Smooth muscle cell (in vitro differentiated cells): ENCODE data around the gene POLA1. TPM values are rescaled to one million over a fixed set of nuclear protein-coding genes. Genes with fewer than 3 reads are reported as not detected.

ENCODE experiments used
- DNase-seq: peaks from one replicate; lab custom pipeline; 2025; ENCODE audit not compliant: unreplicated experiment; lab: John Stamatoyannopoulos, UW
- H2AFZ ChIP-seq: fragments of 200-600 bp; sonication (generic); 2 replicates; pipeline ENCODE4 v1.6.0; 2016; ENCODE audit warnings: antibody characterized with exemption, low read depth, mild to moderate bottlenecking
- H3F3A ChIP-seq: fragments of 200-600 bp; sonication (generic); 2 replicates; pipeline ENCODE4 v1.6.0; 2017; ENCODE audit warnings: antibody characterized with exemption, low read depth
- H3K27ac ChIP-seq: fragments of 200-600 bp; sonication (generic); 2 replicates; pipeline ENCODE4 v1.5.1; 2016; ENCODE audit warnings: low read depth, mild to moderate bottlenecking
- H3K27me3 ChIP-seq: fragments of 200-600 bp; sonication (generic); 2 replicates; pipeline ENCODE4 v1.6.1; 2016; ENCODE audit warnings: low read depth, mild to moderate bottlenecking
- H3K36me3 ChIP-seq: fragments of 200-600 bp; sonication (generic); 2 replicates; pipeline ENCODE4 v1.5.1; 2016; ENCODE audit warnings: low read depth
- H3K4me1 ChIP-seq: fragments of 200-600 bp; sonication (generic); 2 replicates; pipeline ENCODE4 v1.5.1; 2016; ENCODE audit warnings: low read depth
- H3K4me2 ChIP-seq: fragments of 200-600 bp; sonication (generic); 2 replicates; pipeline ENCODE4 v1.6.0; 2016; ENCODE audit warnings: mild to moderate bottlenecking
- H3K4me3 ChIP-seq: fragments of 200-600 bp; sonication (generic); 2 replicates; pipeline ENCODE4 v1.5.1; 2016; ENCODE audit warnings: mild to moderate bottlenecking
- H3K79me2 ChIP-seq: fragments of 200-600 bp; sonication (generic); 2 replicates; pipeline ENCODE4 v1.6.0; 2016; ENCODE audit warnings: low read depth, mild to moderate bottlenecking
- H3K9ac ChIP-seq: fragments of 200-600 bp; sonication (generic); 2 replicates; pipeline ENCODE4 v1.6.0; 2016; ENCODE audit warnings: low read depth
- H3K9me3 ChIP-seq: fragments of 200-600 bp; sonication (generic); replicated peaks from 2 replicates; pipeline ENCODE4 v1.5.1; 2016; ENCODE audit warnings: low read depth
- H4K20me1 ChIP-seq: fragments of 200-600 bp; sonication (generic); 2 replicates; pipeline ENCODE4 v1.6.0; 2016; ENCODE audit warnings: low read depth
- WGBS: methylation state at CpG from one replicate; pipeline ENCODE4 v1.1.7; 2016; ENCODE audit warnings: low lambda C conversion rate; 5-methylcytosine and 5-hydroxymethylcytosine counted together
- polyA plus RNA-seq: library from polyadenylated mRNA; unstranded; fragments of >200 nt; fragmentation: Nextera tagmentation; extraction: Ambion mirVana; gene quantifications from 2 replicates; pipeline ENCODE4 v1.2.1, GENCODE V29; 2016
- total RNA-seq: library from RNA; depleted of rRNA; stranded (reverse); fragments of >200 nt; gene quantifications from 2 replicates; pipeline ENCODE4 v1.2.3, GENCODE V29; 2014
- TF ChIP-seq, protein P1 (sequence below): fragments of 200-600 bp; sonication (generic); IDR thresholded peaks from 2 replicates; pipeline ENCODE4 v1.5.1; 2017; ENCODE audit warnings: borderline replicate concordance, mild to moderate bottlenecking, antibody characterized with exemption; ENCODE audit not compliant: insufficient read depth, poor library complexity, severe bottlenecking

The POLA1 gene
- total and polyA plus RNA-seq, 2 experiments from 2014 or later: 5.4 to 11.7 TPM

DNA sequence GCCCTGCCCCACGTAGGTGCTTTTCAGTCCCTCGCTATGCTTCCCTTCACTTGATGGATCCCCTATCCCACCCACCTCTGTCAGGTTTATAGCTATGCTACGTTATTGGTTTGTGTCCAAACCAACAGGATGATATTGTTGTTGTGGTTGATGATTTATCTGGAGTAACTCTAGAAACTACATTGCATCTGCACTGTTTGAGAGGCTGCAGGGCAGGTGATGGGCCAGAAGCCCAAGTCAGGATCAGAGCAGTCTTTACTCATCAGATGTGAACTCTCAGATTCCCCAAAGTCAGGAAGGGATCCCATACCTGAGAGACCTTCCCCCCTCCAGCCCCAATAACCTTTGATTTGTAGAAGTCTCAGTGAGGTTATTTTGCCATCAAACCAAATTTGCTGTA, 287.3 kb downstream of the POLA1 start:
- 97% methylated on average over 3 of the region's 3 CpGs for WGBS
- Histone ChIP-seq H4K20me1 (no peaks in the 10 kb centered on the region), H2AFZ (no peak overlapping the region), H3K9ac (no peak overlapping the region), H3K27me3 (no peaks in the 10 kb centered on the region), H3K4me1 (no peaks in the 10 kb centered on the region), H3K27ac (no peak overlapping the region), H3K79me2 (no peaks in the 10 kb centered on the region), H3K9me3 (no peaks in the 10 kb centered on the region), H3K4me2 (no peak overlapping the region), H3K4me3 (no peak overlapping the region), H3F3A (no peaks in the 10 kb centered on the region), H3K36me3 (no peaks in the 10 kb centered on the region)
- DNase-seq: no peak
- TF ChIP-seq, protein P1, sequence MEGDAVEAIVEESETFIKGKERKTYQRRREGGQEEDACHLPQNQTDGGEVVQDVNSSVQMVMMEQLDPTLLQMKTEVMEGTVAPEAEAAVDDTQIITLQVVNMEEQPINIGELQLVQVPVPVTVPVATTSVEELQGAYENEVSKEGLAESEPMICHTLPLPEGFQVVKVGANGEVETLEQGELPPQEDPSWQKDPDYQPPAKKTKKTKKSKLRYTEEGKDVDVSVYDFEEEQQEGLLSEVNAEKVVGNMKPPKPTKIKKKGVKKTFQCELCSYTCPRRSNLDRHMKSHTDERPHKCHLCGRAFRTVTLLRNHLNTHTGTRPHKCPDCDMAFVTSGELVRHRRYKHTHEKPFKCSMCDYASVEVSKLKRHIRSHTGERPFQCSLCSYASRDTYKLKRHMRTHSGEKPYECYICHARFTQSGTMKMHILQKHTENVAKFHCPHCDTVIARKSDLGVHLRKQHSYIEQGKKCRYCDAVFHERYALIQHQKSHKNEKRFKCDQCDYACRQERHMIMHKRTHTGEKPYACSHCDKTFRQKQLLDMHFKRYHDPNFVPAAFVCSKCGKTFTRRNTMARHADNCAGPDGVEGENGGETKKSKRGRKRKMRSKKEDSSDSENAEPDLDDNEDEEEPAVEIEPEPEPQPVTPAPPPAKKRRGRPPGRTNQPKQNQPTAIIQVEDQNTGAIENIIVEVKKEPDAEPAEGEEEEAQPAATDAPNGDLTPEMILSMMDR: no peak

DNA sequence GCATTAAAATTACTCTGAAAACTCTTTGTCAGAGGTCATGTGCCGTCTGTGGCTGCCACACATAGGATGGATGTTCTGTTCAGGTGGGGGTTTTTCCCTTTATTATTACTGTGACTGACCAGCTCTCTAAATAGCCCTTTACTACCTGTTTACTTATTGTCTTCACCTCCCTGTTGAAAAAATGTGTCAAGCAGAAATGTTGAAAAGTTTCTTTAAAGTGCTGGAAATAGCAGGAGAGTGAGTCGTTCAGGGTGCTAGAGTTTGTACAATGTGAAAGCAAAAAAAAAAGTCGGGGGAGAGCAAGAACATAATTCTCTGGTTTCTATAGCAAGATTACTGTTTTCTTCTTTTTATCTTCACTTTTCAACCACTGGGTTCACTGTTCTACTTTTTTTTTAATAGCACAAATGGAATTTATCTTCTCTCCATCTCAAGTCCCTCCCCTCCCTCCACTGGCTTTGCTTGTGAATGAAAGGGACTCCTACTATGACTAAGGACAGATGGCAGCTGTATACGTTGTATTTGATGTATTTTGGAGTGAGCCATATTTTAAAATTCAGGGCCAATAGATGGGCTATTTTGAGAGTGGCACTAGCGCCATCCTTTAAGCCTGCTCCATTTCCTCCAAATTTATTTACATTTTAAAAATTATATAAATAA, 288.7 kb downstream of the POLA1 start:
- Histone ChIP-seq H3K4me3 (no peak overlapping the region), H3F3A (no peaks in the 10 kb centered on the region), H3K27ac (no peak overlapping the region), H3K4me2 (no peak overlapping the region), H4K20me1 (no peaks in the 10 kb centered on the region), H3K9ac (no peak overlapping the region), H3K9me3 (no peaks in the 10 kb centered on the region), H2AFZ (no peak overlapping the region), H3K36me3 (no peaks in the 10 kb centered on the region), H3K79me2 (no peaks in the 10 kb centered on the region), H3K27me3 (no peaks in the 10 kb centered on the region), H3K4me1 (no peaks in the 10 kb centered on the region)
- DNase-seq: no peak
- WGBS: 76% methylated on average over 5 of the region's 5 CpGs
- TF ChIP-seq, protein P1: no peak

DNA sequence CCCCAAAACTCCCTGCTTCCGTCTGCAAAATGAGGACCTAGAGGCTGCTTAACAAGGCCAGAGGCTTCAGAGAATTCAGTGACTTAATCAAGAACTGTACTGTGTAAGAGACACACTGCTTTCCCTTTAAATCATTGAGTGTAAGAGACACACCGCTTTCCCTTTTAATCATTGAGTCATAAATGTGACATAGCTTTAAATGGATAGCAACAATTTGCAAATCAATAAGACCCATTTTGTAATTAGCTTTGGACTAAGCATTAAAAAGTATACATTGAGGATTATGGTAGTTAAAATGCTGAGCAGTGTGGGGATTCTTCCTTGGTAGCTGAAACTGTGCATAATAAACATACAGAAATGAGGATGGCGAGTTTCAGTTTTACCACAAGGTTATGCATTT, 290.2 kb downstream of the POLA1 start:
- Histone ChIP-seq H3K4me2 (no peak overlapping the region), H3K36me3 (no peaks in the 10 kb centered on the region), H4K20me1 (no peaks in the 10 kb centered on the region), H3K9ac (no peak overlapping the region), H3K9me3 (no peaks in the 10 kb centered on the region), H3K27me3 (no peaks in the 10 kb centered on the region), H3F3A (no peaks in the 10 kb centered on the region), H3K27ac (no peak overlapping the region), H3K4me3 (no peak overlapping the region), H3K79me2 (no peaks in the 10 kb centered on the region), H3K4me1 (no peaks in the 10 kb centered on the region), H2AFZ (no peak overlapping the region)
- no peak for DNase-seq
- 97% methylated on average over 3 of the region's 3 CpGs for WGBS
- TF ChIP-seq, protein P1: no peak

DNA sequence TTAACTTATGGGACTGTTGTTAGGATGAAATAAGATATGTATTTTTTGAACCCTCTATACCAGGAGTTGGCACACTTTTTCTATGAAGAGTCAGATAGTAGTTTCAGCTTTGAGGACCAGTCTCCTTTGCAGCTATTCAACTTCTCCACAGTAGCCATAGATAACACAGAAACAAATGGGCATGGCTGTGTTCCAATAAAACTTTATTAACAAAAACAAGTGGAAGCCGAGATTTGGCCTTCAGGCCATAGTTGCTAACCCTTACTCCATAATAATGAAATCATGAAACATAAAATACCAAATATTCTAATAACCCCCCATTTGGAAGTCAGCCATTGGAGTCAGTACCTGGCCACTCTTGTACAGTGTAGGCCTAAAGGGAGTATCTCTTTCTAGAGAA, 291.4 kb downstream of the POLA1 start:
- Histone ChIP-seq H3F3A (no peaks in the 10 kb centered on the region), H2AFZ (no peak overlapping the region), H3K4me1 (peaks cover 4% of the 10 kb centered on the region), H3K27ac (no peak overlapping the region), H3K27me3 (no peaks in the 10 kb centered on the region), H3K4me2 (no peak overlapping the region), H3K4me3 (no peak overlapping the region), H3K9me3 (no peaks in the 10 kb centered on the region), H3K9ac (no peak overlapping the region), H4K20me1 (no peaks in the 10 kb centered on the region), H3K79me2 (no peaks in the 10 kb centered on the region), H3K36me3 (no peaks in the 10 kb centered on the region)
- TF ChIP-seq, protein P1: no peak
- whole genome bisulfite sequencing: 97% methylated on average over 1 of the region's 1 CpG
- no peak for DNase-seq
